ENCODE measurements around the gene PLEKHG4B. TPM values are rescaled to one million over a fixed set of nuclear protein-coding genes. Genes with fewer than 3 reads are reported as not detected.

Gene PLEKHG4B
- total RNA-seq, 1 donor from 2014 or later, result 70.0 TPM

Other genes starting within 250 kb of the PLEKHG4B start
- 0.22 to 0.27 TPM in 2 of 3 replicates, not detected in the other for gene LRRC14B, start 99.3 kb downstream of the PLEKHG4B start, total RNA-seq
- 9.3 to 10.2 TPM (median 9.7 TPM) in 3 replicates for gene CCDC127, start 126.0 kb downstream of the PLEKHG4B start, total RNA-seq
- gene SDHA, start 126.2 kb downstream of the PLEKHG4B start, total RNA-seq, result 83.4 to 86.3 TPM (median 85.9 TPM) in 3 replicates
- 82.4 to 85.6 TPM (median 84.4 TPM) in 3 replicates for gene PDCD6, start 179.5 kb downstream of the PLEKHG4B start, total RNA-seq
- gene AHRR, start 229.5 kb downstream of the PLEKHG4B start, total RNA-seq, result 10.7 to 12.7 TPM (median 10.9 TPM) in 3 replicates